Astrocyte of the spinal cord (primary cell): ENCODE results near the gene CHID1.

Experiments
- DNase-seq: peaks from one replicate; pipeline ENCODE4 v3.0.0; 2011; ENCODE audit warnings: low read depth, low spot score
- H3K4me3 ChIP-seq: 2 replicates; pipeline ENCODE4 v1.5.1; 2011; ENCODE audit warnings: low read depth, mild to moderate bottlenecking, low read length, moderate library complexity
- CTCF ChIP-seq: IDR thresholded peaks from 2 replicates; pipeline ENCODE4 v1.5.1; 2012; ENCODE audit warnings: low read depth, mild to moderate bottlenecking, low read length, inconsistent platforms
- in situ Hi-C: cut with HindIII; loops from 2 replicates; pipeline ENCODE4 v1.10.0; 2017; ENCODE audit warnings: low sequenced_read_pairs

CHID1 gene

GRCh38 chr11:911890-912219 lies 1.2 kb upstream of the CHID1 start:
- H3K4me3 ChIP-seq: no peak overlapping the region
- DNase-seq: no peak
- no peak for TF ChIP-seq CTCF
- in situ Hi-C loops: no loop called here

GRCh38 chr11:911031-911889 lies 650 bp upstream of the CHID1 start:
- no peak for TF ChIP-seq CTCF
- H3K4me3 ChIP-seq: peak overlapping the region; percentile 66
- DNase-seq: peak; percentile 73
- in situ Hi-C loops: no loop called here

- peak overlapping the region; percentile 66 for H3K4me3 ChIP-seq
- in situ Hi-C loops: no loop called here
- DNase-seq: no peak
- no peak for TF ChIP-seq CTCF
Observed at GRCh38 chr11:910044-910588, 494 bp downstream of the CHID1 start.

GRCh38 chr11:909406-909805 lies 1.2 kb downstream of the CHID1 start:
- in situ Hi-C loops: no loop called here
- no peak for DNase-seq
- TF ChIP-seq CTCF: no peak
- H3K4me3 ChIP-seq: no peak overlapping the region

GRCh38 chr11:908273-908672 lies 2.3 kb downstream of the CHID1 start:
- in situ Hi-C loops: no loop called here
- DNase-seq: no peak
- no peak for TF ChIP-seq CTCF
- H3K4me3 ChIP-seq: no peak overlapping the region

GRCh38 chr11:907668-908067 lies 2.9 kb downstream of the CHID1 start:
- TF ChIP-seq CTCF: no peak
- no peak overlapping the region for H3K4me3 ChIP-seq
- in situ Hi-C loops: no loop called here
- no peak for DNase-seq
